Measurements from ENCODE around the gene PCDH17.

DNA sequence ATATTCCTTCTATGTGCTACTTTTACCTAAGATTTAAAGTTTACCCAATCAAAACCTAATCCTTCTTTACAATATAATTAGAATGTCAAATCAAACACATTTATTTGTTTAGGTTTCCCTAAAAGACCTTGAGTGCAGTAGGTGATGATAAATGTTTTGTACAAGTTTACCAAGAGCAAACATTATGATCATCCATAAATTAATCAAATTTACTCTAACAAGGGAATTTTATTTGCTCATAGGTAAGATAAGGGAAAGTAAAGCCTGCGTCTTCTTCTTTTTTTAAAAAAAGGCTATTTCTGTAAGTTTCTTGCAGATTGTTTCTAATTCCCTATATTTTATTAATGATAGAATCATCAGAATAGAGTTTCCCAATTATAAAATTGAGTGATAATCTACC is 48.0 kb upstream of the PCDH17 start:
- TF ChIP-seq, protein P1, sequence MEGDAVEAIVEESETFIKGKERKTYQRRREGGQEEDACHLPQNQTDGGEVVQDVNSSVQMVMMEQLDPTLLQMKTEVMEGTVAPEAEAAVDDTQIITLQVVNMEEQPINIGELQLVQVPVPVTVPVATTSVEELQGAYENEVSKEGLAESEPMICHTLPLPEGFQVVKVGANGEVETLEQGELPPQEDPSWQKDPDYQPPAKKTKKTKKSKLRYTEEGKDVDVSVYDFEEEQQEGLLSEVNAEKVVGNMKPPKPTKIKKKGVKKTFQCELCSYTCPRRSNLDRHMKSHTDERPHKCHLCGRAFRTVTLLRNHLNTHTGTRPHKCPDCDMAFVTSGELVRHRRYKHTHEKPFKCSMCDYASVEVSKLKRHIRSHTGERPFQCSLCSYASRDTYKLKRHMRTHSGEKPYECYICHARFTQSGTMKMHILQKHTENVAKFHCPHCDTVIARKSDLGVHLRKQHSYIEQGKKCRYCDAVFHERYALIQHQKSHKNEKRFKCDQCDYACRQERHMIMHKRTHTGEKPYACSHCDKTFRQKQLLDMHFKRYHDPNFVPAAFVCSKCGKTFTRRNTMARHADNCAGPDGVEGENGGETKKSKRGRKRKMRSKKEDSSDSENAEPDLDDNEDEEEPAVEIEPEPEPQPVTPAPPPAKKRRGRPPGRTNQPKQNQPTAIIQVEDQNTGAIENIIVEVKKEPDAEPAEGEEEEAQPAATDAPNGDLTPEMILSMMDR (optimal IDR thresholded peaks at IDR 0.05 in 1 of 3, IDR thresholded peaks at IDR 0.05 in 1 of 3, conservative IDR thresholded peaks at IDR 0.05 in 1 of 3; ENCODE audit: extremely low read depth in 1 of 3, insufficient read depth in 2 of 3, low read length in 3 of 3): no peak
- TF ChIP-seq EZH2 (IDR thresholded peaks at IDR 0.05; ENCODE audit: low read length): no peak

Data from keratinocyte (primary cell).